HepG2 (cell line): ENCODE results near the gene HSD3B7. TPM values are rescaled to one million over a fixed set of nuclear protein-coding genes. Genes with fewer than 3 reads are reported as not detected.

ENCODE experiments used
- ARID4A ChIP-seq: sonication (generic); formaldehyde crosslinking; IDR thresholded peaks from 2 replicates; pipeline ENCODE4 v1.5.0; 2020; ENCODE audit warnings: mild to moderate bottlenecking, missing genetic modification reagents, borderline replicate concordance
- GTF2F1 ChIP-seq: fragments of 150-350 bp; IDR thresholded peaks from 2 replicates; pipeline ENCODE4 v1.6.1; 2014; ENCODE audit warnings: low read length
- GZF1 ChIP-seq: sonication (generic); formaldehyde crosslinking; IDR thresholded peaks from 2 replicates; pipeline ENCODE4 v1.5.1; 2020; ENCODE audit warnings: mild to moderate bottlenecking, missing genetic modification reagents
- MED13 ChIP-seq: sonication (generic); formaldehyde crosslinking; IDR thresholded peaks from 2 replicates; pipeline ENCODE4 v1.5.0; 2020; ENCODE audit warnings: missing genetic modification reagents
- MTERF4 ChIP-seq: sonication (generic); formaldehyde crosslinking; IDR thresholded peaks from 2 replicates; pipeline ENCODE4 v1.8.0; 2023; ENCODE audit warnings: mild to moderate bottlenecking, missing genetic modification reagents
- TFE3 ChIP-seq: IDR thresholded peaks from 2 replicates; pipeline ENCODE4 v1.6.1; 2016
- ZNF10 ChIP-seq: sonication (generic); formaldehyde crosslinking; IDR thresholded peaks from 2 replicates; pipeline ENCODE4 v1.4.0; 2020; ENCODE audit warnings: mild to moderate bottlenecking, low read depth, missing genetic modification reagents, borderline replicate concordance
- ZNF142 ChIP-seq: sonication (generic); formaldehyde crosslinking; IDR thresholded peaks from 2 replicates; pipeline ENCODE4 v1.4.0; 2020; ENCODE audit warnings: missing genetic modification reagents
- ZNF224 ChIP-seq: sonication (generic); formaldehyde crosslinking; IDR thresholded peaks from 2 replicates; pipeline ENCODE4 v1.5.0; 2020; ENCODE audit warnings: mild to moderate bottlenecking, missing genetic modification reagents
- ZNF296 ChIP-seq: sonication (generic); formaldehyde crosslinking; conservative IDR thresholded peaks from 2 replicates; pipeline ENCODE4 v1.5.0; 2020; ENCODE audit warnings: mild to moderate bottlenecking, missing genetic modification reagents
- ZNF639 ChIP-seq: conservative IDR thresholded peaks from 2 replicates; pipeline ENCODE4 v1.6.1; 2018; ENCODE audit warnings: missing genetic modification reagents
- ZNF878 ChIP-seq: sonication (generic); formaldehyde crosslinking; IDR thresholded peaks from 2 replicates; pipeline ENCODE4 v1.8.1; 2023; ENCODE audit warnings: mild to moderate bottlenecking, missing genetic modification reagents, moderate library complexity
- polyA plus RNA-seq, 8 experiments: library from polyadenylated mRNA; depleted of rRNA in 3 of 8; stranded (reverse) in 7 of 8; unstranded in 1 of 8; fragments of >200 nt; fragmentation: Illumina TruSeq in 4 of 8; extraction: Trizol in 4 of 8; gene quantifications; 2 replicates each; pipeline versions ENCODE4 v1.2.1 to v1.2.3, GENCODE V29; 2011 to 2016; ENCODE audit warnings: low read depth in 4 of 8, missing spikeins in 1 of 8, mixed read lengths in 1 of 8; ENCODE audit not compliant: insufficient read depth in 1 of 8
- total RNA-seq, 5 experiments: library from RNA; depleted of rRNA; stranded (reverse); fragments of >200 nt; fragmentation: Illumina TruSeq; extraction: Trizol; gene quantifications; 2 replicates each; pipeline ENCODE4 v1.2.3, GENCODE V29; 2016; ENCODE audit warnings: low read depth in 1 of 5

HSD3B7 gene
- total and polyA plus RNA-seq, 2 of the 13 experiments (the other 11 are each of a cell fraction or from before 2014, with no cell fraction given), result 32.9 to 69.7 TPM

GRCh38 chr16:30948667-30949649, 36.0 kb upstream of the HSD3B7 start, which contains the start of gene ORAI3 (continued):
- 0 out of 2 replicates have a peak, but pooled peaks have one; percentile 40 for TF ChIP-seq ZNF639 (CRISPR knock-in tag)
- peak; percentile 45; the same call in 1 of the 2 replicates for TF ChIP-seq ARID4A (CRISPR knock-in tag)
- TF ChIP-seq ZNF10 (CRISPR knock-in tag), result no peak
- TF ChIP-seq ZNF878 (CRISPR knock-in tag), result no peak
- no peak for TF ChIP-seq MED13 (CRISPR knock-in tag)
- TF ChIP-seq GTF2F1, result no peak
- 0 out of 2 replicates have a peak, but pooled peaks have one; percentile 18 for TF ChIP-seq MTERF4
- TF ChIP-seq ZNF142 (CRISPR knock-in tag), result peak; percentile 87
- TF ChIP-seq TFE3 (CRISPR knock-in tag), result peak; percentile 75
- no peak for TF ChIP-seq GZF1
- TF ChIP-seq ZNF224 (CRISPR knock-in tag), result no peak
- TF ChIP-seq ZNF296 (CRISPR knock-in tag), result peak; percentile 54; the same call in 1 of the 2 replicates
